HG02763 (cell line): ENCODE results near the gene GMDS.

ENCODE experiments used
- ATAC-seq: cut with Tn5 transposase; IDR thresholded peaks from one replicate; pipeline ENCODE4 v1.9.1; 2021; ENCODE audit warnings: mild to moderate bottlenecking, moderate library complexity; ENCODE audit not compliant: unreplicated experiment

GMDS gene

GRCh38 chr6:1622220-1622850, 623.1 kb downstream of the GMDS start:
- ATAC-seq, result no peak

- ATAC-seq, result no peak
These were observed 624.2 kb downstream of the GMDS start for GRCh38 chr6:1621070-1621701.

- no peak for ATAC-seq
These were observed 624.8 kb downstream of the GMDS start for GRCh38 chr6:1620504-1621069.

- ATAC-seq, result no peak
These were observed 625.5 kb downstream of the GMDS start for GRCh38 chr6:1619673-1620503.

GRCh38 chr6:1619098-1619672, 626.2 kb downstream of the GMDS start:
- no peak for ATAC-seq

- ATAC-seq, result no peak
These were observed 626.9 kb downstream of the GMDS start for GRCh38 chr6:1618311-1619097.

GRCh38 chr6:1617466-1618310, 627.7 kb downstream of the GMDS start:
- ATAC-seq, result no peak

GRCh38 chr6:1616701-1617463, 628.5 kb downstream of the GMDS start:
- no peak for ATAC-seq

- ATAC-seq, result no peak
These were observed 629.5 kb downstream of the GMDS start for GRCh38 chr6:1615853-1616420.

- ATAC-seq, result no peak
These were observed 630.1 kb downstream of the GMDS start for GRCh38 chr6:1615151-1615852.

- ATAC-seq, result no peak
These were observed 630.8 kb downstream of the GMDS start for GRCh38 chr6:1614448-1615150.

GRCh38 chr6:1613688-1614447, 631.5 kb downstream of the GMDS start:
- no peak for ATAC-seq

GRCh38 chr6:1613346-1613687, 632.1 kb downstream of the GMDS start:
- ATAC-seq, result no peak

- no peak for ATAC-seq
These were observed 632.5 kb downstream of the GMDS start for GRCh38 chr6:1612974-1613306.

- ATAC-seq, result no peak
These were observed 633.0 kb downstream of the GMDS start for GRCh38 chr6:1612299-1612973.

- ATAC-seq, result no peak
These were observed 633.7 kb downstream of the GMDS start for GRCh38 chr6:1611572-1612298.
